Fibroblast of skin of back (primary cell): ENCODE results near the gene LHFPL6.
"Not testable (repeated sequence)": the region's sequence is repeated elsewhere in the genome, so short reads cannot be mapped to it uniquely, and the experiment has no call there.

Experiments
- DNase-seq: peaks from one replicate; pipeline ENCODE4 v3.0.0-alpha.2; 2013

Gene LHFPL6

DNA sequence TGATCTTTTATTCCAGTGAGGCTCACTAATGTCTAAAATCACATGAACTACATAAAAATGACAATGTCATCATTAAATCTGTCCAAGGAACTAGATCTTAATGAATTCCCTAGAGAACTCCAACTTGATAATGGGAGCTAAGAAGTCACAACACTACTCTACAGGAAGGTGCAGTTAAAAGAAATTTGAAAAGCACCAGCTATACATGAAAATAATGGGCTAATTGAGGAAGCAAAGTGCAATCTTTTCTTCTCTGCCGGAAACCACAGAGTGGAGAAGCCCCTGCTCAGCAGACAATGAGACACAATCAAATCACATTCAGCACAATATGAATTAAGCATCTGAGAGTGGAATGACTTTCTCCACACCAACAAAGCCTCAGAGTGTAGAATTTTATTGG lies 261.7 kb downstream of the LHFPL6 start:
- no peak for DNase-seq

GRCh38 chr13:39338114-39338513 lies 264.9 kb downstream of the LHFPL6 start:
- not testable (repeated sequence) for DNase-seq

- no peak for DNase-seq
Observed at GRCh38 chr13:39336937-39337336, 266.1 kb downstream of the LHFPL6 start.

DNA sequence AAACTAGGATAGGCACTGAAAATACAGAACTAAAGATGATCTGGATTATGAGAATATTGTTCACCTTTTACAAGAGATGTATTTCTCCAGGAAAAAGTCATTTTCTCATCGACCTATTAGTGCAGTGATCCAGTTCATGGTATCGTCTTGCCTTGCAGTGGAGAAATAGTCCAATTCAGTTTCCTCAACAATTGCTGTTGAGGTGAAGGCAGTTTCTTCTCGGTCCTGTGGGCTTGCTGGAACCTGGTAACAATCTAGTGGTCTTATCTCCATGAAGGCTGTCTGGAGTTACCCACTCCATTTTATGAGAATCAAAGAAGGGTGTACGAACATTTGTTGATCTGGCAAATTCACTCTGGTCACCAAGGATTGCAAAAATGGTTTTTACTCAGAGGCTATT lies 266.8 kb downstream of the LHFPL6 start:
- no peak for DNase-seq

- no peak for DNase-seq
Observed at GRCh38 chr13:39335721-39336120, 267.3 kb downstream of the LHFPL6 start.

GRCh38 chr13:39330504-39330903 lies 272.5 kb downstream of the LHFPL6 start:
- DNase-seq = no peak

DNA sequence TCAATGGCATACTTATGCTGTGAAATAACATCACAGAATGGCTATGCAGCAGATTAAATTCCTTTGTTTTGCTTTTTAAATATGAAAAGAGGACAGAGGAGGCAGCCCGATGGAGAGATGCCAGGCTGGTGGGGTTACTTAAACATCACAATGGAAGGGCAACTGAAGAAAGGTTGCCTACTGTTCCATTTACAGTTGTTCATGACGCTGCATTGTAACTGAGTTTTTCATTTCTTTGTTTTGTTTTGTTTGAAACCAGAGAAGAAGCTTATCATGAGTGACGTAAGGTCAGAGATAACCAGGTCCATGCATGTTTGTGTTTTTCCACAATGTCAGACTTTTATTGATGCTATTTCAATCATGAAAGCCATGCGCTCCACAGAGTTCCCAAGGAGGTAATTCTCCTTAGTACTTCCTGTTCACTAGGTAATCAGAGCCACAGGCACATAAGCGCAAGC lies 273.8 kb downstream of the LHFPL6 start:
- no peak for DNase-seq

DNA sequence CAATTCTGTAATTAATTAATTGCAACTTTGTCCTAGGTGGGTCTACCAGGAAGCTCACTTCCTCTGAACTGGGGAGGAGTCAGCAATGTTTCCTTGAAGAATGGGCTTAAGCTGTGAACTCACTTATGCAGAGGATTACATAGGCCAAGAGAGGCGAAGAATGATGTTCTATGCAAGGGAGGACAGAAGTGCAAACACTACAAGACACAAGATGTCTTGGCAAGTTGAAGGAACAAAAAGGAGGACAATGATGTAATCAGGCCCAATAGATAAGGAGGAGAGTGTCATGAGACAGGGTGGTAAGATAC lies 275.9 kb downstream of the LHFPL6 start:
- DNase-seq = no peak

GRCh38 chr13:39326469-39327171 lies 276.4 kb downstream of the LHFPL6 start:
- no peak for DNase-seq

DNA sequence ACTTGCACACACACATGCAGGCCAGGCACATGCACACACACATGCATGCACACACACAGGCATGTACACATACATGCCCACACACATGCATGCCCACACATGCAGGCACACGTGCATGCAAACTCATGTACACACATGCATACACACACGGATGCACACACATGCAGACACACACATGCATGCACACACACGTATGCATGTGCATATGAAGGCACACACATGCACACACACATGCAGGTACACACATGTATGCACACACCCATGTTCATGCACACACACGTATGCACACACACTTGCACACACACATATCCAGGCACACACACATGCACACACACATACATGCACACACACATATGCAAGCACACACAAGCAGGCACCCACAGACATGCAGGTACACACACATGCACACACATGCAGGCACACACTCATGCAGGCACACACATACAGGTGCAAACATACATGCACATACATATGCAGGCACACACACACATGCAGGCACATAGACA lies 278.1 kb downstream of the LHFPL6 start:
- no peak for DNase-seq

DNA sequence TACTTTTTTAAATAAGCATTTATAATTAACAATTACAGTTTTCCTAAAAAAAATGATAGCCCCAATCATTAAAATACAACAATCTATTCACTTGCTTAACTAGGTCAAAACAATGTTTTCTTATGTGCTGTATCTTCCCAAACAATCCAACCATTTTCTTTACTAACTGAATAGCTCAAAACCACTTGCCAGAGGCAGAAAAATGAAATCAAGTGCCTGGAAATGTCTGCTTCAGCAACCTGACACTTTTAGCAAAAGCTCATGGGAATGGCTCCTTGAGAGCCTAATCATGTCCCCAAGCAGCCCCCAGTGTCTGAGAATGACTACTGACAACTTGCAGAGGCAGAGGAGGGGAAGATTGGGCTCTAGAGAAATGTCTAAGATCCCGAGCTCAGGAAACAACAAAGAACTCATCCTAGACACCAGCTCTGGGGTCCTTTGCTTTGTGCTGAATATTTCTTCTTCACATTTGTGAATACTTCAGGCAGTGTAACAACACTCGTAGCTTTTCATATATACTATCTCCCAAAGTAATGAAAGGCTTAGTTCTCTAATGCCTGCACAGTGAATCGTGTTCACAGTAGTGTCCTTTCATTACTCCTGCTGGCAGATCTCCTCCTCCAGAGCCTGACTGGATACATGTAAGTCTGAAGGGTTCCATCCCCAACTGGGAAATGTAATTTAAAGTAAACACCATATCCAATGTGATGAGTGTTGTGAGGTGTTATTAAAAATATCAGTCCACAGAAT lies 280.0 kb downstream of the LHFPL6 start:
- no peak for DNase-seq

DNA sequence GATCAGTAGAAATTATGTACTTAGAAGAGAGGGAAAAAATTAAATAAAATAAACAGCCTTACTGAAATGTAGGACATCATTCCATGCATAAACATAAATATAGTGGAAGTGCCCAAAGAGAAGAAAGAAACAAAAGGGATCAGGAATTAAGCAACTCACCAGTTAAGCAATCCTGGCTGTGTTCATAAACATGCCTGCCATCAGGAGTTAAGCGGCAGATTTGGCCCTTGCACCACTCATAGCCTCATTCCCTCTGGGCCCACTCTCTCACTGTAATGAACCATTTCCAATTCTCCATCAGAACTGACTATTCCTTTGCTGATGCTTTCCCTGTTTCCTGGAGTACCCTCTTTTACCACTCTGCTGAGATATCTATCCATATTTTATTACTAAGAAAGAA lies 281.4 kb downstream of the LHFPL6 start:
- no peak for DNase-seq

- no peak for DNase-seq
Observed at GRCh38 chr13:39318161-39318560, 284.8 kb downstream of the LHFPL6 start.

- peak; percentile 11 for DNase-seq
Observed at GRCh38 chr13:39317291-39317690, 285.7 kb downstream of the LHFPL6 start.

DNA sequence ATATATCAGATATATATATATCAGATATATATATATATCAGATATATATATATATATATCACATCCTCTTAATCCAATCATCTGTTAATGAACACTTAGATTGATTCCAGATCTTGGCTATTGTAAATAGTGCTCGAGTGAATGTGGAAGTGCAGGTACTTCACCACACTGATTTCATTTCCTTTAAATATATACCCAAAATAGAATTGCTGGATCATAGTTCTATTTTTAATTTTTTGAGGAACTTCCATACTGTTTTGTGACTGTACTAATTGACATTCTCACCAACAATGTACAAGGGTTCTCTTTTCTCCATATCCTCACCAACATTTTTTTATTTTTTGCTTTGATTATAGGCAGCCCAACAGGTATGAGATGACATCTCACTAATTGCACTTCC lies 287.2 kb downstream of the LHFPL6 start:
- DNase-seq = no peak

- DNase-seq = no peak
Observed at GRCh38 chr13:39313721-39314120, 289.3 kb downstream of the LHFPL6 start.

DNA sequence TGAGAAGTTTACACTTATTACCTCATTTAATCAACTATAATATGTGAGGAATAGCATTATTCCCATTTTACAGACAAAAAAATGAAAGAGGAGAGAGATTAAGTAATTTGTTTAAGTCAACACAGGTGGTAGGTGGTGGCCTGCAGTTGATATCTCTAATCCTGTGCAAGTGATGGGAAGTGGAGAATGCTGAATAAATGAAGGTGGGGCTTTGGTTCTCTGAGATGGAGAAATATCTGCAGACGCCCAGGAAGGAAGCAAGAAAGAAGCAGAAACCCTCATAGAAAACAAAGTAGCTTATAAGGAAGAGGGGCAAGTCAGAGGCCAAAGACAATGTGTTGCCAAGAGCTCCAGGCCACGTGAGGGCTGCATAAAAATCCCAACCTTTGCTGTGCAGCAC lies 290.4 kb downstream of the LHFPL6 start:
- no peak for DNase-seq

GRCh38 chr13:39311619-39312018 lies 291.4 kb downstream of the LHFPL6 start:
- DNase-seq = peak; percentile 62

DNA sequence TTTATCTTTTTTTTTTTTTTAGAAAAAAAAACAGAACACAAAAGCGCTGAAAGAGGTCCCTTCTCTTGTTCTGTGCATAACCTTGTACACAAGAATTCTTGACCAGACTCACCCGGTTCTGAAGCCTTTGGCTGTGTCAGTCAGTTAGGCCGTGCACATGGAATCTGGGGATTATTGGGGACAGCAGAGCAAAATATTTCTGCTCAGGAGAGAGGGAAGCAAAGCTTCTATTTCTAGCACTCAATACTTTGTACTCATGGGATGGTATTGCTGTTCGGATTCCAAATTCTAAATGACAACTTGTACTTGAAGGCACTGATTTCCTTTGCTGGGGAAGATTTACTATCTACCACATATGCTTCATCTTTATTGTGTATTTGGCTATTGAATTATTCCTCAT lies 292.0 kb downstream of the LHFPL6 start:
- no peak for DNase-seq

- no peak for DNase-seq
Observed at GRCh38 chr13:39306639-39307589, 296.1 kb downstream of the LHFPL6 start.

GRCh38 chr13:39302820-39303219 lies 300.2 kb downstream of the LHFPL6 start:
- peak; percentile 19 for DNase-seq

GRCh38 chr13:39298951-39299350 lies 304.0 kb downstream of the LHFPL6 start:
- DNase-seq = no peak

DNA sequence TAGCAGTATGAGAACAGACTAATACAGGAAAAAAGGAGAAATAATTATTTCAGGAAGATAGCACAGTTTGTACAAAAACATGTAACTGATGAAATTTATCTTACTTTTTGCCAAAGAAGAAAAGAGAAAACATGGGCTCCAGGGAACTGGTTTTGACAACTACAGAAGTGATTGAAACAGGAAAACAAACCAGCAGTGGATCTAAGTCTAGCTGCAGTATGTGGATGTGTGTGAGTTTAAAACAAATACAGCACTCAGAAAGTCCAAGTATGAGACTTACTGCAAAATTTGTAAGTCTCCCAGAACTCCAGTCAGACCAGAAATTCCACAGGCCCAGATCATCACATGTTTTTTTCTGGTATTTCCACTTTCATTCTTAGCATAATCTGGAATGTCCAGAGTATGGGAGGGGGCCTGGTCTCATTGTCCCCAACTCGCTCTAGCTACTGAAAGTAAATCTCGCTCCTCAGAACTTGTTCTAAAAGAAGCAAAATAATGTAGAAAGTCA lies 305.3 kb downstream of the LHFPL6 start:
- peak; percentile 61 for DNase-seq
